ENCODE data around the gene PCGF2. TPM values are rescaled to one million over a fixed set of nuclear protein-coding genes. Genes with fewer than 3 reads are reported as not detected.
A peak's percentile ranks its signal among the peaks of the same experiment; 100 is the strongest.

The PCGF2 gene
- total RNA-seq, 1 donor from 2014 or later, result 56.2 TPM

DNA sequence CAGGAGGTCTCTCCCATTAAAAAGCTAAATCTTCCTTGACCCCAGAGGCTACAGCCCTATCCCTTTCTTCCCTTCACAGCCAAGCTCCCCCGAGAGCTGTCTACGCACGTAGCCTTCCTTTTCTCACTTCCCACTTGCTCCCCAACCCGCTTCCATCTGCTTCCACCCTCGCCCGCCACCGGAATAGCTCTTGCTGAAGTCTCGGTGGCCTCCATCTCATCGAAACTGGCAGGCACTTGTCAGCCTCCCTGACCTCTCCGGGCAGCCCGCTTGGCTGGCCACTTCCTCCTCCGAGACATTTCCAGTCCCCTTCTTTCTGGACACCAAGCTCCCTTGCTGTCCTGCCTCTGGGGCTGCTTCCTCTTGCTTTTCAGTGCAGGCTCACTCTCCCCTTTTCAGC is 62.6 kb downstream of the PCGF2 start:
- intact Hi-C loops (cut with DNase I), result no loop called here
- DNase-seq (ENCODE audit: low spot score), result no peak
- ATAC-seq, result peak; percentile 65

Small RNAs within 50 kb of the gene (microRNA-seq; reads per million reads assigned to microRNA genes)
- gene MIR4726 (not detected), gene MIR4734 (not detected)

Other genes starting within 250 kb of the PCGF2 start
- gene SRCIN1, start 142.4 kb downstream of the PCGF2 start, total RNA-seq, result 4.5 TPM
- 1.5 TPM for gene EPOP, start 73.4 kb downstream of the PCGF2 start, total RNA-seq
- gene MLLT6, start 43.1 kb downstream of the PCGF2 start, total RNA-seq, result 202 TPM
- 17.3 TPM for gene CISD3, start 18.0 kb downstream of the PCGF2 start, total RNA-seq
- gene PSMB3, start 4.4 kb upstream of the PCGF2 start, total RNA-seq, result 84.8 TPM
- gene PIP4K2B, start 51.2 kb upstream of the PCGF2 start, total RNA-seq, result 58.5 TPM
- 25.6 TPM for gene CWC25, start 77.0 kb upstream of the PCGF2 start, total RNA-seq
- gene RPL23, start 105.4 kb upstream of the PCGF2 start, total RNA-seq, result 1,106 TPM
- gene LASP1, start 121.7 kb upstream of the PCGF2 start, total RNA-seq, result 127 TPM
- gene FBXO47, start 219.1 kb upstream of the PCGF2 start, total RNA-seq, result not detected

All from sciatic nerve (tissue), 2 donors.